AG09309 (cell line): ENCODE data around the gene PAFAH2.

ENCODE experiments used
- DNase-seq: peaks from one replicate; pipeline ENCODE4 v3.0.0-alpha.2; 2010; ENCODE audit warnings: low read depth
- H3K4me3 ChIP-seq: 2 replicates; pipeline ENCODE4 v1.5.1; 2011; ENCODE audit warnings: mild to moderate bottlenecking, low read depth, low read length, moderate library complexity; ENCODE audit not compliant: control insufficient read depth
- CTCF ChIP-seq: IDR thresholded peaks from 2 replicates; pipeline ENCODE4 v1.5.1; 2011; ENCODE audit warnings: mild to moderate bottlenecking, low read depth, low read length, inconsistent platforms; ENCODE audit not compliant: insufficient read depth, control insufficient read depth; ENCODE audit errors: missing control alignments

Gene PAFAH2

GRCh38 chr1:25971066-25971810 is 26.6 kb downstream of the PAFAH2 start:
- DNase-seq: no peak
- H3K4me3 ChIP-seq: no peak overlapping the region
- TF ChIP-seq CTCF: no peak

DNA sequence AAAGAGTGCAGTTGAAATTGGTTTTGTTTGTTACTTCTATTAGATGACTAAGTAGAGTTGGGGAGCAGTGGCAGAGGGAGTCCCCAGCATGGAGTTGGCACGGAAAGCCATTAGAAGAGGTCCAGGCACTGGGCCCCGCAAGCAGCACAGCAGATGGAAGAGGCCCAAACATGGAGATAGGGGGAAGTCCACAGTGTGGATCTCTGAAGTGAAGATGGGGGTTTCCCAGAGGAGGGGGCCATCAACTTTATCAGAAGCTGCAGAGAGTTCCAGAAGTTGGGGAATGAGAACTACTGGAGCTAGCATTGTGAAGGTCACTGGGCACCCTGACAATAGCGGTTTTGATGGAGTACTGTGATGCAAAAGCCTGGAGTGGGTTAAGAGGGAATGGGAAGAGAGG is 30.6 kb downstream of the PAFAH2 start:
- no peak for DNase-seq
- H3K4me3 ChIP-seq: no peak overlapping the region
- no peak for TF ChIP-seq CTCF

DNA sequence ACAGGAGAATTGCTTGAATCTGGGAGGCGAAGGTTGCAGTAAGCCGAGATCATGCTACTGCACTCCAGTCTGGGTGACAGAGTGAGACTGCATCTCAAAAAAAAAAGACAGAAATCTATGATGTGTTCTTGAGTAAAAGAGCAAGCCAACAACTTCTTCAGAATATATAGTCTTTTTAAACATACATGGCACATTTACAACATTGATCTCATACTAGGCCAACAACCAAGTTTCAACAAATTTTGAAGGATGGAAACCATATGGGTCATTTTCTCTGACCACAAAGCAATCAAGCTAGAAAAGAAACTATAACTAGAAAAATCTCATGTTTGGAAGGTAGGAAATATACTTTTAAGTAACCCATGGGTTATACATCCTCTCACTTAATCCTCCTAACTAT is 38.3 kb downstream of the PAFAH2 start:
- TF ChIP-seq CTCF: no peak
- no peak overlapping the region for H3K4me3 ChIP-seq
- no peak for DNase-seq

GRCh38 chr1:25958465-25958864 is 39.4 kb downstream of the PAFAH2 start:
- no peak for TF ChIP-seq CTCF
- H3K4me3 ChIP-seq: no peak overlapping the region
- peak; percentile 31 for DNase-seq

- no peak overlapping the region for H3K4me3 ChIP-seq
- no peak for TF ChIP-seq CTCF
- DNase-seq: no peak
Observed at GRCh38 chr1:25955553-25955952, 42.3 kb downstream of the PAFAH2 start.

- H3K4me3 ChIP-seq: no peak overlapping the region
- TF ChIP-seq CTCF: no peak
- no peak for DNase-seq
Observed at GRCh38 chr1:25954282-25954938, 43.5 kb downstream of the PAFAH2 start.
